Putamen (tissue), 1 donor: ENCODE results near the gene LRRC47.
A peak's percentile ranks its signal among the peaks of the same experiment; 100 is the strongest.

ENCODE experiments used
- DNase-seq: peaks from one replicate; pipeline ENCODE4 v3.0.0-alpha.2; 2016; ENCODE audit warnings: low spot score

Gene LRRC47

GRCh38 chr1:3796215-3797061 lies at the start of gene LRRC47:
LRRC47 (minus strand) TSS chr1:3796498; CDS start chr1:3796476, 22 bp downstream.
- peak; percentile 94 for DNase-seq

DNA sequence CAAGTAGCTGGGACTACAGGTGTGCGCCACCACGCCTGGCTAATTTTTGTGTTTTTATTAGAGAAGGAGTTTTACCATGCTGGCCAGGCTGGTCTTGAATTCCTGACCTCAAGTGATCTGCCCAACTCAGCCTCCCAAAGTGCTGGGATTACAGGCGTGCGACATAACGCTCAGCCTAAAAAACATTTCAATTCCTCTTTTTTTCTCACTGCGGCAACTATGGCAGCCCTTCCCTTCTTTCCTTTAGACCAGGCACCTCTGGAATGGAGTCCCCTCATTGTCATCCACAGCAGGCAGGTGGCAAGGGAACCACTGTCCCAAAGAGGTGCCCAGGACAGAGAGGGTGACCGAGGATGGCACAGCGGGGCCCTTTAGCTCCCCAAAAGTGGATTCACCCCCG lies 46.6 kb upstream of the LRRC47 start:
- no peak for DNase-seq

GRCh38 chr1:3841491-3841890 lies 45.2 kb upstream of the LRRC47 start:
- no peak for DNase-seq

GRCh38 chr1:3838788-3839187 lies 42.5 kb upstream of the LRRC47 start:
- DNase-seq: no peak

DNA sequence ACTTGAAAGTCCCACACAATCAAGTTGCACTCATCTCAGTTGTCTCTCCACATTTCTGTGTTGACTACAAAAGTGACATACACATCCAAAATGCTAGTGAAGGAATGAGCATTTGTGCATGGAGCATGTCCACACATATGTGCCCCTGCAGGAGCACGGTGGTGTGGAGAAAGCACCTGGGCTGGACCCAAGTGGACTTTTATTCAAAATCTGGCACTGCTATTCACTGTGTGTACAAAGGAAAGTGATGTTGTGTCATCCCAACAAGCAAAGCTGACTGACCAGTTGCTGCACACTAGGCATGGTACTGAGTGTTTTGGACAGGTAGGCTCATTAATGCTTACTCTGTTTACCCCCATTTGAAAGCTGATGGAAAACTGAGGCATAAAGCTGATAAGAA lies 41.4 kb upstream of the LRRC47 start:
- DNase-seq: no peak

- DNase-seq: no peak
Observed at GRCh38 chr1:3837200-3837599, 40.9 kb upstream of the LRRC47 start.

DNA sequence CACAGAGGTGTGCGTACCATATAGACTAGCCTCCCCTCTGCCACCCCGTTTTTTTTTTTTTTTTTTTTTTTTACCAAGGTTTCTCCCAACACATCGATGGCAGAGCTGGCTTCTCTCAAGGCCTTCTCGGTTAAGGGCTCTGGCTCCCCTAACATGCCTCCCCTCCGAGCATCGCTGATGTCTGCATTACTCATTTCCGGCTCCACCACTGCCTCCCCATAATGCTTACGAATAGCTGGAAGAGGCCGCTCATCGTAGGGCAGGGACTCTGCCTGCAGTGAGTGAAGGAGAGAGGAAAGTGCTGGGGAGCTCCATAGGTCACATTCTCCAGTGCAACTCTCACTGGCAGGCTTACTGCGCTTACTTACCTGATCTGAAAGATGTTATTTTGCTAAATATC lies 40.1 kb upstream of the LRRC47 start:
- DNase-seq: no peak

DNA sequence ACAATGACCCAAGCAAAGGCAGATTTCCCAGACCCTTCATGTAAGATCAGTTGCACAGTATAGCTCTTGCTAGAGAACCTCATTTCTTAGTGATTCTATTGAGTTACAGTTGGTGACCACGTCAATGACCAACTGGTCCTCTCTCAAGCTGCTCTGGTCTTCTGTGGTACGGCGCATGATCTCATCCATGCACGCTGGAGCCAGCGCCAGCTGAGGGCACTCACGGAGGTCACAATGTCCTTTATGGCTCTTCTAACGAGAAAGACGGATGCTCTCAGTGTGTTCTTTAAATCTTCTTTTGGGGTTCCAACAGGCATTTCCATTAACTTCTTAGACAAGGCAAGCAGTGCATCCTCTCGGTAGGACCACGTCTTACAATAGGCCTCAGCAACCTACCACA lies 38.4 kb upstream of the LRRC47 start:
- DNase-seq: no peak

- DNase-seq: no peak
Observed at GRCh38 chr1:3831689-3832088, 35.4 kb upstream of the LRRC47 start.

DNA sequence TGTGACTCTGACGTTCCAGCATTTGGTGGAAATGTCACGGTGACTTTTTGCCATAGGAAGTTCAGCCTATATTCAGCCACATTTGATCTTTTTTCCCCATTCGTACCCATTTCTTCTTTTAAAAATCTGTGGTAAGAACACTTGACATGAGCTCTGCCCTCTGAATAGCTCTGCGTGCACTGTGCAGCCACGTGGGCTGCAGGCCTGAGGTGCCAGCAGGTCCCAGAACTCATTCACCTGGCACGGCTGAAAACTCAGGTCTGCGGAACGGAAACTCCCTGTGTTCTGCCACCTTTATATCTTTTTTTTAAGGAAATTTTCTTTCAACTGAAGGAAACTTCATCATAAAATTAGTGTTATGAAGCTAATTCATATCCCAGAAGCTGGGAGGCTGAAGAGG lies 32.1 kb upstream of the LRRC47 start:
- no peak for DNase-seq

- peak; percentile 57 for DNase-seq
Observed at GRCh38 chr1:3827813-3828307, 31.6 kb upstream of the LRRC47 start.

- DNase-seq: no peak
Observed at GRCh38 chr1:3825356-3825755, 29.1 kb upstream of the LRRC47 start.

GRCh38 chr1:3824650-3825049 lies 28.4 kb upstream of the LRRC47 start:
- DNase-seq: no peak

DNA sequence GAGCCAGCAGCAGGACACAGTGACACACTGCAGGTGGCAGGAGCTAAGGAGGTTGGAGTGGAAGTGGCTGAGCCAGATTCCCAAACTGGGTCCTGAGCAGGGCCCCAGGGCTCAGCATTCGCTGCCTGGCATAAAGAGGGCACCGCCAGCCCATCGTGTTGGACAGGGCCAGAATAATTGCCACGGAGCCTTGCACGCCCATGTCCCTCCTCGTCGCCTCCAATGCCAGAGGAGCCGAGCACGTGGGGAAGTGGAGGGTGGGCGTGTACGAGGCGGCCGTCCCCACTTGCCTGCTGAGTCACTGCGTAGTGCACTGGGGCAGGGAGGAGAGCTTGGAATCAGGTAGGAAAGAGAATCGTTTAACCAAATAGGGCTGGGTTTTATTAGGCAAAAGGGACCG lies 26.1 kb upstream of the LRRC47 start:
- no peak for DNase-seq

DNA sequence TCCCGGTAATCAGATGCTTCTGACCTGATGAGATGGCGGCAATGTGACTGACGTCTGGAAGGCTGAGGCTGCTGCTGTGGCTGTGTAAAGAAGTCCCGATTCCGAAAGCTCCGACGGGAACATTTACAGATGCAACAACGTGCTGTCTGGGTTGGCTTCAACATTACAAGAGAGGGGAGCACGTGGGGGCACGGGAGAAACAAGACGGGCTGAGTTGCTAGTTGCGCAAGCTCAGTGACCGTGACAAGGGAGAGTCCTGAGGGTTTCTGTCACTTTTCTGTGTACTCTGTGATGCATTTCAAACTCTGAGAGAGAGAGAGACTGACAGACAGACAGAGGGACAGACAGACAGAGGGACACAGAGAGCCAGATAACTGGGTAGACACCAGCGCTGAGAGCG lies 25.6 kb upstream of the LRRC47 start:
- no peak for DNase-seq

- DNase-seq: no peak
Observed at GRCh38 chr1:3821447-3821846, 25.1 kb upstream of the LRRC47 start.

DNA sequence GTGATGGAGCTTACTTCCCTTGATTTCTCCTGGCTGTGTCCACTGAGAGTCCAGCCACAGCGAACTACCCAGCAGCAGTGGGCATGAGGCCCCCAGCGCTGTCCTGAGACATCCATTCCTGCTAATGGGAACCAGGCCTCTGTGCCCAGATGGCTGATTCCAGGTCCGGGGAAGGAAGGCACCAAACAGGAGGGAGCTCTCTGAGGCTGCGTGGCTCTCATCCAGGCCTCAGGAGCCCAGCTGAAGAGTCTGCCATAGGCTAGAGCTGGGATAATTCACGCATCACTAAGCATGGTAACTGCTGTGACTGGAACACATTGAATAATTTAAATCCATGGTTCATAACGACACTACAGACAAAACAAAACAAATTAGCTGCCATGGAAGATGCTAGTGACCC lies 24.7 kb upstream of the LRRC47 start:
- no peak for DNase-seq

DNA sequence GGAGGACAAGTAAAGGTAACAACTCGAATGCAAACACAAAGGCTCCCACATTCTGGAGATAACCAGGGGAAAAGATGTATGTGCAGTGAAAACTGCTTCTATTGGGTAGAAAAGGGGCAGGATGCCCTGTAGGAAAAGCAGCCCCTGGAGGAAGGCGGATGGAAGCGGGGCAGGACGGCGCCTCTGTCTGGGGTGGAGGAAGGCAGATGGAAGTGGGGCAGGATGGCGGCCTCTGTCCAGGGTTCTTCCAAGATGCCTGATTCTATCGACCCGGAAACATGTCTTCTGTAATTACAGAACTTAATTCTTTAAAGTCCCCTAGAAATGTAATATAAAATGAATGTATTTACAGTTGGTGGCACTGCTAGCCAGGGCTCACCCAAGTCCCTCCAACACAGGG lies 24.0 kb upstream of the LRRC47 start:
- DNase-seq: no peak

- DNase-seq: no peak
Observed at GRCh38 chr1:3819771-3820200, 23.5 kb upstream of the LRRC47 start.

DNA sequence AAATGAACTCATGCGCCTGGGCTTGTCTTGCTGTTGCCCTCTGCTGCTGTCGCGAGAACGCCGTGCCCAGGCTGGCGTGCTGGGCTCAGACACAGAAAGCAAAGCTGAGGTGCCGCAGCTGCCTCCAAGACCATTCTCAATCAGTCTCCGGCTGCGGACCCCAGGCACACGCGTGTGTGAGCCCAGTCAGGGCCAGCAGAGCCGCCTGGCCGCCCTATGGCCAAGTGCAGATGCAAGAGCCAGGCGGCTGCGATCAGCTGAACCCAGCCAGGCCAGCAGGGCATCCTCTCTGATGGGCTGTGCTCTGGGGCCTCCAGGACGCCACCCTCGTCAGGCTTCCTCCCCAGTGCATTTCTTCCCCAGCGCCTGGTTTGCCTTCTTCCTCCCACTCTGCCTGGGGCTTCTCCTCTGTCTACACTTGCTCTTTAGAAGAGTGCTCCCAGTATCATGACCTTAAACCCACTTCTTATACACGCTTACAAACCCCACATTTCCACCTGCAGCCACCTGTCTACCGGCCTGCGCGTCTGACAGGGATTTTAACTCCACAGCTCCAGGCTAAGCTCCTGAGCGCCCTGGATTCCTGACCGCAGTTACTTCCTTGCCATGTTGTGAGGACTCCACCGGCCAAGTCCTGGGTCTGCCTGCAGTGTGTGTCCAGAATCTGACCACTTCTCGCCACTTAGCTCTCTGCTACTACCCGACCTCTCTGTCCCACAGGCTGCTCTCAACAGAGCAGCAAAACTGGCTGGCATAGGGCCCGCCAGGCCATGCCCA lies 21.7 kb upstream of the LRRC47 start:
- DNase-seq: no peak

DNA sequence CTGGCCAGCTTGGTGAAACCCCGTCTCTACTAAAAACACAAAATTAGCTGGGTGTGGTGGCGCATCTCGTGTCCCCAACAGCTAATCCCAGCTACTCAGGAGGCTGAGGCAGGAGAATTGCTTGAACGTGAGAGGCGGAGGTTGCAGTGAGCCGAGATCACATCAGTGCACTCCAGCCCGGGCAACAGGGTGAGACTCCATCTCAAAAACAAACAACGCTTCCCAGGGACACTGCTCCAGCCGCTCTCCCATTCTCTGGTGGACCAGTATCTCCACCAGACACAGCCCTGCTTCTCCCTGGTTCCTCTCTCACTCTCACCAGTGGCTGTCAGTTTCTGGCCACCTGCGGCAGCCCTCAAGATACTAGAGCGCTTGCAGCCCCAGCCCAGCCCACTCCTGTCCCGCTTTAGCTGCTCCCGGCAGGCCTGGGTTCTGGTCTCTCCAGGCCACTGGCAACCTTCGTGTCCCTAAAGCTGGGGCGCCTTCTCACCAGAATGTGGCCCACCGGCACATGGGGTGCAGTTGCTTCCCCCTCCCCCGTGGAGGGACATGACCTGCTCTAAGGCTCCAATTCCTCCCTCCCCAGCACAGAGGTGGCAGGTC lies 20.9 kb upstream of the LRRC47 start:
- no peak for DNase-seq

- no peak for DNase-seq
Observed at GRCh38 chr1:3816331-3817137, 20.2 kb upstream of the LRRC47 start.
